ENCODE results near the gene PGAP2.

DNA sequence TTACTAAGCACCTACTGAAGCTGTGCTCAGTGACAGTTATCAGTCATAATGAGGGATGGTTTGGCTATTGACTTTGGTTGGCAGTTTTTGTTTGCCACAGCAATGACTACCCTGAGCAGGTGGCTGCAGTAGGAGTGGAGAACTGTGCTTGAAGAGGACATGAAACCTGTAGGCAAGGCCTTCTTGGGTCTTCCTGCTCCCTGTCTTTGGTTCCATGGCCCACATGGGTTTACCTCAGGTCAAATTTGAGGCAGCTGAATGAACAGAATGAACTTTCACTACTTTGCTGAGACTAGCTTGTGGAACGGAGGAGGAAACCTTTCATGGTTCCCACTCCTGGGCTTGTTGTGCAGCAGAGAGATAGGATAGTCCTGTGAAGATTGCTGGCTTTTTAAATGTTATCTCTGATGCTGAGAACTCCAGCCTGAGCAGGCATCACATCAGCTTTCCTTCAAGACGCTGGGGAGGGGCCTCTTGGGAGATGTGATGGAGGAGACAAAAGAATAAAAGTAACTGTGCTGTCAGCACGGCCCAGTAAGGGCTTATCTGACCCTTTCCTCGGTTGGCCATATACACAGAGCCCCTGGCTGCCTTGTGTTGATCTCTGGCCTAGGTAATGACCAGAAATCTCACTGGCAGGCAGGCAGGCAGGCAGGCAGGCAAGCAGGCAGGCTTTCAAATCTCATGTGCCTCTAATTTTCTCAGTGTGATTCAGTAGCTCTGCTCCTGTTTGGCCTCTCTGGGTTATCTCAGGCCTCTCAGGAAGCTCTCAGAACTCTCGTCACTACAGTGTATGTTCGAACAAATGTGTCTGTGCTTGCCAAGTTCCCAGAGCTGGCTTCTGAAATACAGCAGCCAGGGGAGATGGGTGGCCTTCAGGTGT is 59.1 kb downstream of the PGAP2 start:
- no peak for TF ChIP-seq POLR2A (IDR thresholded peaks at IDR 0.05; ENCODE audit: low read depth, low read length)
- TF ChIP-seq, protein P1, sequence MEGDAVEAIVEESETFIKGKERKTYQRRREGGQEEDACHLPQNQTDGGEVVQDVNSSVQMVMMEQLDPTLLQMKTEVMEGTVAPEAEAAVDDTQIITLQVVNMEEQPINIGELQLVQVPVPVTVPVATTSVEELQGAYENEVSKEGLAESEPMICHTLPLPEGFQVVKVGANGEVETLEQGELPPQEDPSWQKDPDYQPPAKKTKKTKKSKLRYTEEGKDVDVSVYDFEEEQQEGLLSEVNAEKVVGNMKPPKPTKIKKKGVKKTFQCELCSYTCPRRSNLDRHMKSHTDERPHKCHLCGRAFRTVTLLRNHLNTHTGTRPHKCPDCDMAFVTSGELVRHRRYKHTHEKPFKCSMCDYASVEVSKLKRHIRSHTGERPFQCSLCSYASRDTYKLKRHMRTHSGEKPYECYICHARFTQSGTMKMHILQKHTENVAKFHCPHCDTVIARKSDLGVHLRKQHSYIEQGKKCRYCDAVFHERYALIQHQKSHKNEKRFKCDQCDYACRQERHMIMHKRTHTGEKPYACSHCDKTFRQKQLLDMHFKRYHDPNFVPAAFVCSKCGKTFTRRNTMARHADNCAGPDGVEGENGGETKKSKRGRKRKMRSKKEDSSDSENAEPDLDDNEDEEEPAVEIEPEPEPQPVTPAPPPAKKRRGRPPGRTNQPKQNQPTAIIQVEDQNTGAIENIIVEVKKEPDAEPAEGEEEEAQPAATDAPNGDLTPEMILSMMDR (conservative IDR thresholded peaks at IDR 0.05; ENCODE audit: low read depth, low read length) = no peak
- TF ChIP-seq, protein P2, sequence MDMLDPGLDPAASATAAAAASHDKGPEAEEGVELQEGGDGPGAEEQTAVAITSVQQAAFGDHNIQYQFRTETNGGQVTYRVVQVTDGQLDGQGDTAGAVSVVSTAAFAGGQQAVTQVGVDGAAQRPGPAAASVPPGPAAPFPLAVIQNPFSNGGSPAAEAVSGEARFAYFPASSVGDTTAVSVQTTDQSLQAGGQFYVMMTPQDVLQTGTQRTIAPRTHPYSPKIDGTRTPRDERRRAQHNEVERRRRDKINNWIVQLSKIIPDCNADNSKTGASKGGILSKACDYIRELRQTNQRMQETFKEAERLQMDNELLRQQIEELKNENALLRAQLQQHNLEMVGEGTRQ (IDR thresholded peaks at IDR 0.05; ENCODE audit: low read depth, low read length) = no peak
- TF ChIP-seq MAFK (IDR thresholded peaks at IDR 0.05; ENCODE audit: low read depth, low read length) = no peak
- no peak for TF ChIP-seq FOS (IDR thresholded peaks at IDR 0.05; ENCODE audit: low read depth, low read length)
- TF ChIP-seq RAD21 (IDR thresholded peaks at IDR 0.05; ENCODE audit: low read length) = no peak
- no peak for TF ChIP-seq RCOR1 (IDR thresholded peaks at IDR 0.05; ENCODE audit: insufficient replicate concordance, low read length)
- no peak for TF ChIP-seq NFE2L2 (IDR thresholded peaks at IDR 0.05; ENCODE audit: low read depth, low read length)
